Thoracic aorta (tissue), 2 donors: Measurements from ENCODE around the gene SECTM1. TPM values are rescaled to one million over a fixed set of nuclear protein-coding genes. Genes with fewer than 3 reads are reported as not detected.
A peak's percentile ranks its signal among the peaks of the same experiment; 100 is the strongest.

Experiments used
- ATAC-seq: fragments of 150-250 bp; one replicate; pipeline ENCODE4 v1.8.0; 2017; ENCODE audit warnings: low read depth; ENCODE audit not compliant: insufficient number of reproducible peaks, low FRiP score
- DNase-seq: peaks from one replicate; pipeline ENCODE4 v3.0.0-alpha.2; 2020; ENCODE audit warnings: low spot score
- H3K27ac ChIP-seq, 2 donors: fragments of 200-600 bp; sonication (generic); 1 replicate in 1 of 2; 2 replicates in 1 of 2; pipeline ENCODE4 v1.5.1; 2016; ENCODE audit warnings: mild to moderate bottlenecking in 2 of 2, moderate library complexity in 2 of 2
- H3K27me3 ChIP-seq: fragments of 200-600 bp; sonication (generic); replicated peaks from 2 replicates; pipeline ENCODE4 v1.6.0; 2016; ENCODE audit warnings: mild to moderate bottlenecking; ENCODE audit not compliant: insufficient read depth
- H3K36me3 ChIP-seq: fragments of 200-600 bp; sonication (generic); one replicate; pipeline ENCODE4 v1.5.1; 2016
- H3K4me1 ChIP-seq, 2 donors: fragments of 200-600 bp; sonication (generic); 1 replicate in 1 of 2; 2 replicates in 1 of 2; pipeline versions ENCODE4 v1.5.1 to v1.6.0; 2016; ENCODE audit warnings: low read depth in 2 of 2, mild to moderate bottlenecking in 1 of 2; ENCODE audit not compliant: control insufficient read depth in 1 of 2
- H3K4me3 ChIP-seq: fragments of 200-600 bp; sonication (generic); 2 replicates; pipeline ENCODE4 v1.5.1; 2016; ENCODE audit warnings: mild to moderate bottlenecking
- H3K9me3 ChIP-seq: fragments of 200-600 bp; sonication (generic); 2 replicates; pipeline ENCODE4 v1.5.1; 2016
- CTCF ChIP-seq: fragments of 200-600 bp; sonication (generic); IDR thresholded peaks from one replicate; pipeline ENCODE4 v1.5.1; 2019; ENCODE audit warnings: antibody characterized with exemption
- total RNA-seq, 2 donors: library from RNA; depleted of rRNA; stranded (reverse); fragments of >200 nt; gene quantifications; one replicate each; pipeline versions ENCODE4 v1.1.0 to v1.2.3, GENCODE V29; 2016

SECTM1 gene
- total RNA-seq, 2 donors from 2014 or later: 16.7 to 32.2 TPM

GRCh38 chr17:82315703-82316358 is 17.7 kb downstream of the SECTM1 start:
- H3K27me3 ChIP-seq: peaks cover 11% of the 10 kb centered on the region

GRCh38 chr17:82314727-82315605 is 18.6 kb downstream of the SECTM1 start:
- Histone ChIP-seq H3K27me3 (peaks cover 15% of the 10 kb centered on the region), H3K4me3 (peak overlapping the region; percentile 39), H3K9me3 (no peaks in the 10 kb centered on the region), H3K4me1 (no peaks in the 10 kb centered on the region), H3K27ac (no peak overlapping the region), H3K36me3 (no peaks in the 10 kb centered on the region)
- ATAC-seq (no peak), DNase-seq (no peak)
- TF ChIP-seq CTCF: no peak

More at GRCh38 chr17:82315703-82316358, 17.7 kb downstream of the SECTM1 start:
- H3K9me3 ChIP-seq: no peaks in the 10 kb centered on the region
- no peak for DNase-seq
- H3K36me3 ChIP-seq: no peaks in the 10 kb centered on the region
- peak overlapping the region; percentile 39 for H3K4me3 ChIP-seq
- H3K27ac ChIP-seq: no peak overlapping the region
- H3K4me1 ChIP-seq: no peaks in the 10 kb centered on the region
- no peak for TF ChIP-seq CTCF
- ATAC-seq: no peak

GRCh38 chr17:82314012-82314726 is 19.4 kb downstream of the SECTM1 start:
- H3K36me3 ChIP-seq: no peaks in the 10 kb centered on the region
- no peaks in the 10 kb centered on the region for H3K9me3 ChIP-seq
- H3K4me3 ChIP-seq: no peak overlapping the region
- no peak for TF ChIP-seq CTCF
- H3K27me3 ChIP-seq: peaks cover 23% of the 10 kb centered on the region
- ATAC-seq (no peak), DNase-seq (no peak)
- no peaks in the 10 kb centered on the region for H3K4me1 ChIP-seq
- H3K27ac ChIP-seq: no peak overlapping the region

- no peaks in the 10 kb centered on the region for H3K36me3 ChIP-seq
- H3K4me1 ChIP-seq: no peaks in the 10 kb centered on the region
- H3K4me3 ChIP-seq: no peak overlapping the region
- DNase-seq: no peak
- no peak for ATAC-seq
- H3K27ac ChIP-seq: no peak overlapping the region
- peaks cover 28% of the 10 kb centered on the region for H3K27me3 ChIP-seq
- TF ChIP-seq CTCF: no peak
- no peaks in the 10 kb centered on the region for H3K9me3 ChIP-seq
Measured at GRCh38 chr17:82313195-82314011, 20.2 kb downstream of the SECTM1 start.
